ENCODE data around the gene NEK3.
"Not testable (repeated sequence)": the region's sequence is repeated elsewhere in the genome, so short reads cannot be mapped to it uniquely, and the experiment has no call there.

Gene NEK3

GRCh38 chr13:52165411-52165810, 6.0 kb upstream of the NEK3 start:
- no peak overlapping the region for H3K4me3 ChIP-seq (replicated peaks; ENCODE audit: low read depth, low read length)
- no peak for DNase-seq (ENCODE audit: low read depth)
- no peak for TF ChIP-seq CTCF (IDR thresholded peaks at IDR 0.05; ENCODE audit: low read length, missing control alignments)

- DNase-seq (ENCODE audit: low read depth): no peak
- no peak for TF ChIP-seq CTCF (IDR thresholded peaks at IDR 0.05; ENCODE audit: low read length, missing control alignments)
- no peak overlapping the region for H3K4me3 ChIP-seq (replicated peaks; ENCODE audit: low read depth, low read length)
Observed at GRCh38 chr13:52164989-52165388, 5.6 kb upstream of the NEK3 start.

GRCh38 chr13:52163878-52164277, 4.5 kb upstream of the NEK3 start:
- DNase-seq (ENCODE audit: low read depth); H3K4me3 ChIP-seq (replicated peaks; ENCODE audit: low read depth, low read length): not testable (repeated sequence)

GRCh38 chr13:52162279-52163101, 3.1 kb upstream of the NEK3 start:
- no peak for TF ChIP-seq CTCF (IDR thresholded peaks at IDR 0.05; ENCODE audit: low read length, missing control alignments)
- peak; percentile 73 for DNase-seq (ENCODE audit: low read depth)

GRCh38 chr13:52161181-52161646, 1.8 kb upstream of the NEK3 start:
- no peak overlapping the region for H3K4me3 ChIP-seq (replicated peaks; ENCODE audit: low read depth, low read length)
- no peak for DNase-seq (ENCODE audit: low read depth)
- no peak for TF ChIP-seq CTCF (IDR thresholded peaks at IDR 0.05; ENCODE audit: low read length, missing control alignments)

More at GRCh38 chr13:52162279-52163101, 3.1 kb upstream of the NEK3 start:
- no peak overlapping the region for H3K4me3 ChIP-seq (replicated peaks; ENCODE audit: low read depth, low read length)

GRCh38 chr13:52160506-52160905, 1.1 kb upstream of the NEK3 start:
- DNase-seq (ENCODE audit: low read depth): no peak
- no peak overlapping the region for H3K4me3 ChIP-seq (replicated peaks; ENCODE audit: low read depth, low read length)

GRCh38 chr13:52160053-52160452, 656 bp upstream of the NEK3 start:
- TF ChIP-seq CTCF (IDR thresholded peaks at IDR 0.05; ENCODE audit: low read length, missing control alignments): no peak
- no peak for DNase-seq (ENCODE audit: low read depth)
- H3K4me3 ChIP-seq (replicated peaks; ENCODE audit: low read depth, low read length): no peak overlapping the region

More at GRCh38 chr13:52160506-52160905, 1.1 kb upstream of the NEK3 start:
- no peak for TF ChIP-seq CTCF (IDR thresholded peaks at IDR 0.05; ENCODE audit: low read length, missing control alignments)
